Tibial nerve (tissue), 4 donors: Measurements from ENCODE around the gene HMCN1. TPM values are rescaled to one million over a fixed set of nuclear protein-coding genes. Genes with fewer than 3 reads are reported as not detected.

Experiments
- DNase-seq, 2 donors: peaks; one replicate each; pipeline ENCODE4 v3.0.0-alpha.2; 2019; ENCODE audit warnings: low spot score in 2 of 2
- H3K27ac ChIP-seq, 4 donors: fragments of 200-600 bp; sonication (generic) in 3 of 4; one replicate each; pipeline ENCODE4 v1.5.1; 2017 to 2019; ENCODE audit warnings: mild to moderate bottlenecking in 1 of 4
- H3K27me3 ChIP-seq, 2 donors: fragments of 200-600 bp; sonication (generic) in 1 of 2; one replicate each; pipeline versions ENCODE4 v1.5.1 to v1.6.0; 2017 to 2019
- H3K36me3 ChIP-seq, 3 donors: fragments of 200-600 bp; sonication (generic); one replicate each; pipeline ENCODE4 v1.5.1; 2018 to 2019
- H3K4me1 ChIP-seq, 4 donors: fragments of 200-600 bp; sonication (generic) in 3 of 4; one replicate each; pipeline ENCODE4 v1.5.1; 2017 to 2019
- H3K4me3 ChIP-seq, 4 donors: fragments of 200-600 bp; sonication (generic) in 3 of 4; one replicate each; pipeline ENCODE4 v1.5.1; 2017 to 2019; ENCODE audit warnings: mild to moderate bottlenecking in 1 of 4, moderate library complexity in 1 of 4
- H3K9me3 ChIP-seq, 4 donors: fragments of 200-600 bp; sonication (generic) in 3 of 4; one replicate each; pipeline ENCODE4 v1.5.1; 2017 to 2019
- CTCF ChIP-seq, 5 experiments: fragments of 200-600 bp in 3 of 5; fragments of 450-650 bp in 2 of 5; sonication (generic) in 3 of 5; IDR thresholded peaks; one replicate each; pipeline ENCODE4 v1.5.1; 2016 to 2019; ENCODE audit warnings: antibody characterized with exemption in 5 of 5, mild to moderate bottlenecking in 3 of 5, moderate library complexity in 2 of 5
- EP300 ChIP-seq, 2 donors: sonication (generic); formaldehyde crosslinking; IDR thresholded peaks; one replicate each; pipeline ENCODE4 v1.6.1; 2017; ENCODE audit warnings: antibody characterized with exemption in 2 of 2, mild to moderate bottlenecking in 1 of 2
- POLR2A ChIP-seq, 2 donors: fragments of 450-650 bp; IDR thresholded peaks; one replicate each; pipeline ENCODE4 v1.6.1; 2017; ENCODE audit warnings: antibody characterized with exemption in 2 of 2, mild to moderate bottlenecking in 2 of 2, moderate library complexity in 2 of 2
- WGBS, 2 donors: methylation state at CpG; one replicate each; pipeline ENCODE4 v1.1.5; 2018; 5-methylcytosine and 5-hydroxymethylcytosine counted together
- total RNA-seq, 4 donors: library from RNA; depleted of rRNA; stranded (reverse); fragments of >200 nt; gene quantifications; one replicate each; pipeline ENCODE4 v1.1.0, GENCODE V29; 2016

HMCN1 gene
- total RNA-seq, 4 donors from 2014 or later = 2.1 to 13.3 (median 3.9) TPM

DNA sequence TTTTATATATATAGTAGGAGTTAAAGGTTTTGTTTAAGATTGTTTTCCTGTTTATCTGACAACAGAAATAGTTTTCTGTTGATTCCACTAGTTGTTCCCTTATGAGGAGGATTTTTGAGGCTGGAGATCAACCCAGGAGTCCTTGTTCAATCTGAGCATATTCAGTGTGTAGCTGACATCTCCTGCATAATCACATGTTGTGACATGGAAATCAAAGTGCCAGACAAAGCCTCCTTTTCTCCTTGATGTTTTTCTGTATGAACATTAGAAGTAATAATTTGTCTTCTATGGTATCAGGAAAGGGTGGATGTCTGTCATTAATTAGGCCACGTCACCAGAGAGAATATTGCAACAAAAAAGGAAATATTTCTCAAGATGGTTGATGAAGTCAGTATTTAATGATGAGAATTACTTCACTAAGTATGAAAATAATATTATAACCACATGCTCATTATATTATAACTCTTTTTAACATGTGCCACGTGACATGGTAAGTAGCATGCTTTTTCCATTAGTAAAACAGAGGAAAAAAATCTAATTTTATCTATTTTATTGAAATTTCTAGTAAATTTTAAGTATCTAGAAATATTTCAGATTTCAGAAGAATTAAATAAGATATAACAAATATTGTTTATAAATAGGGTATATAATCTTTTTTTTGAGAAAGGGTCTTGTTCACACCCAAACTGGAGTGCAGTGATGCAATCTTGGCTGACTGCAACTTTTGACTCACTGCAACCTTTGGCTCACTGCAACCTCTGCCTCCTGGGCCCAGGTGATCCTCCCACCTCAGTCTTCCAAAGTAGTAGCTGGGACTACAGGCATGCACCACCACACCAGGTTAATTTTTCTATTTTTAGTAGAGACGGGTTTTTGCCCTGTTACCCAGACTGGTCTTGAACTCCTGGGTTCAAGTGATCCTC, 223.5 kb downstream of the HMCN1 start:
- Histone ChIP-seq H3K9me3 (no peaks in the 10 kb centered on the region), H3K4me3 (no peak overlapping the region), H3K27ac (no peak overlapping the region), H3K36me3 (no peaks in the 10 kb centered on the region), H3K27me3 (no peaks in the 10 kb centered on the region), H3K4me1 (peaks cover 0 to 12% (median 0%) of the 10 kb centered on the region in 4 donors)
- no peak for DNase-seq
- 87 to 89% methylated on average over 3 of the region's 3 CpGs for WGBS, 2 donors
- no peak for TF ChIP-seq CTCF (IDR thresholded peaks at IDR 0.05)
- TF ChIP-seq EP300 (IDR thresholded peaks at IDR 0.05) = no peak
- no peak for TF ChIP-seq POLR2A (IDR thresholded peaks at IDR 0.05)

DNA sequence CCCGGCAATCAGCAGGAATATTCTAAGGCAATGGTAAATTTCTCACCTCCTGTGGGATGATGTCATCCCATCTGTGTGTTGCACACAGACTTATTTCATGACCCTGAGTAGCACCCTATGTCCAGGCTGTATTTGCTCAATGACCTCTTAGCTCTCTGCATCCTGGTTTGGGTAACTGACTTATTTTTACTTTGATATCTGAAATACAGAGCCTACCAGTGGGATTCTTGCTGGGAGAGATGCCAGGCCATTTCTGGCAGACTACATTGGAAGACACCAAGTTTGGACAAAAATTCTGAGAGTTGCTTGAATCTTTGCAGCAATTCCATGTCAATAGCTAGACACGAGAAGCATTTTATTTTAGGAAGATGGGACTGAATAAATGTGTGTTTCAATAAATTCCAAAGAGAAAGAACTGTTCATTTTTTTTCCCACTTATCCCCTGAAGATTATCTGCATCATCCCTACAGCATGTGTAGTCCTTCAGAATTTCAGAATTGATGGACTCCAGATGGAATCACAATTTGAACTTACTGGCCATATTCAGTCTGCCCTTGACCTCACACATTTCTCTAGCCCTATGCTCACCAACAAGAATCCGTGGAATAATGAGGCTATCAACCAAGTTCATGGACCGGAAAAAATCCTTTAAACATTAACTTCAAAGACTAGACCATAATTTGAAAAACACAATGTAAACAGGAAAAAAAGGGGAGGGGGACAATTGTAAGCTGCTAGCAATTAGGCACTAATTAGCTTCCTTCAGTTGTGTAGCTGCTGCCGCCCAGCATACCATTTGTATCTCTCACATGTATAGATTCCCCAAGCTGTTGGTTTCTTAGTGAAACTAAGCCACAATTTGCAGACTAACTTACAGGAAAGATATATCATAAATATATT, 226.5 kb downstream of the HMCN1 start:
- H3K36me3 ChIP-seq = no peaks in the 10 kb centered on the region
- H3K9me3 ChIP-seq = no peaks in the 10 kb centered on the region
- WGBS, 2 donors = 52 to 55% methylated on average over 5 of the region's 5 CpGs
- TF ChIP-seq EP300 (IDR thresholded peaks at IDR 0.05) (peak in 1 of 2 donors; percentile 47), POLR2A (IDR thresholded peaks at IDR 0.05) (no peak)
- H3K4me3 ChIP-seq = no peak overlapping the region
- no peaks in the 10 kb centered on the region for H3K27me3 ChIP-seq
- no peak overlapping the region for H3K27ac ChIP-seq
- H3K4me1 ChIP-seq = peaks cover 0 to 18% (median 0%) of the 10 kb centered on the region in 4 donors
- DNase-seq = peak; percentile 54 to 81

GRCh38 chr1:185961664-185962063, 227.5 kb downstream of the HMCN1 start:
- WGBS, 2 donors = 49 to 52% methylated on average over 2 of the region's 2 CpGs
- DNase-seq = no peak
- no peaks in the 10 kb centered on the region for H3K36me3 ChIP-seq
- H3K9me3 ChIP-seq = no peaks in the 10 kb centered on the region
- H3K27me3 ChIP-seq = no peaks in the 10 kb centered on the region
- TF ChIP-seq CTCF (IDR thresholded peaks at IDR 0.05) = no peak
- no peak for TF ChIP-seq EP300 (IDR thresholded peaks at IDR 0.05)
- no peak for TF ChIP-seq POLR2A (IDR thresholded peaks at IDR 0.05)
- H3K4me1 ChIP-seq = peaks cover 0 to 24% (median 2%) of the 10 kb centered on the region in 4 donors
- H3K27ac ChIP-seq = no peak overlapping the region
- H3K4me3 ChIP-seq = no peak overlapping the region

GRCh38 chr1:185964946-185965345, 230.8 kb downstream of the HMCN1 start:
- Histone ChIP-seq H3K36me3 (no peaks in the 10 kb centered on the region), H3K4me1 (peaks cover 0 to 31% (median 2%) of the 10 kb centered on the region in 4 donors), H3K27ac (no peak overlapping the region), H3K9me3 (no peaks in the 10 kb centered on the region), H3K27me3 (no peaks in the 10 kb centered on the region), H3K4me3 (no peak overlapping the region)
- no peak for TF ChIP-seq EP300 (IDR thresholded peaks at IDR 0.05)
- TF ChIP-seq POLR2A (IDR thresholded peaks at IDR 0.05) = no peak
- TF ChIP-seq CTCF (IDR thresholded peaks at IDR 0.05) = no peak
- 44 to 49% methylated on average over 3 of the region's 3 CpGs for WGBS, 2 donors
- DNase-seq = no peak

DNA sequence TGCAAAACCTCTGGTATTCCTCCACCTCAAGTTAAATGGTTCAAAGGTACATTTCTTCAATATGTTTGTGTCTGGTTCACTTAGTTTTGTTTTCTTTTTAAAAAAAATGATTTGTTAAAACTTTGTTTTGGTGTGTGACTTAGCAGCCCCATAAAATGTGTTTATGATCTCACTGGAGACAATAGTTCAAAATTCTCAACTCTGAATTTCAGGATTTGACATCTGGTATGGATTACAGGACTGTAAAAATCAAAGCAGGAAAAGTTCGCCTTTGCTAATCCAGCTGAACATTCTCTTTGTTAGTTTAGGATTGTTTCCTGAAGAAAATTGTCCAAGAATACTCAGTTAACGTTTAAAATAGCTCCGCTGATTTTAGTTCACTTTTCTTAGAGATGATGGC, 231.7 kb downstream of the HMCN1 start:
- Histone ChIP-seq H3K36me3 (no peaks in the 10 kb centered on the region), H3K4me1 (peaks cover 0 to 29% (median 2%) of the 10 kb centered on the region in 4 donors), H3K4me3 (no peak overlapping the region), H3K27me3 (no peaks in the 10 kb centered on the region), H3K9me3 (no peaks in the 10 kb centered on the region), H3K27ac (peak overlapping the region in 1 of 4 donors; percentile 6)
- WGBS, 2 donors = 52 to 60% methylated on average over 3 of the region's 3 CpGs
- TF ChIP-seq CTCF (IDR thresholded peaks at IDR 0.05) (no peak), EP300 (IDR thresholded peaks at IDR 0.05) (no peak), POLR2A (IDR thresholded peaks at IDR 0.05) (no peak)
- no peak for DNase-seq
